PC-9 (cell line): ENCODE measurements around the gene HEXIM1.

Experiments
- EZH2 ChIP-seq: fragments of 200-600 bp; sonication (generic); IDR thresholded peaks from 2 replicates; pipeline ENCODE4 v1.8.0; 2017; ENCODE audit warnings: antibody characterized with exemption, low read depth
- TF ChIP-seq, protein P1 (sequence below): fragments of 200-600 bp; sonication (generic); conservative IDR thresholded peaks from 2 replicates; pipeline ENCODE4 v1.6.1; 2017; ENCODE audit warnings: mixed run types, antibody characterized with exemption, mild to moderate bottlenecking, moderate library complexity

DNA sequence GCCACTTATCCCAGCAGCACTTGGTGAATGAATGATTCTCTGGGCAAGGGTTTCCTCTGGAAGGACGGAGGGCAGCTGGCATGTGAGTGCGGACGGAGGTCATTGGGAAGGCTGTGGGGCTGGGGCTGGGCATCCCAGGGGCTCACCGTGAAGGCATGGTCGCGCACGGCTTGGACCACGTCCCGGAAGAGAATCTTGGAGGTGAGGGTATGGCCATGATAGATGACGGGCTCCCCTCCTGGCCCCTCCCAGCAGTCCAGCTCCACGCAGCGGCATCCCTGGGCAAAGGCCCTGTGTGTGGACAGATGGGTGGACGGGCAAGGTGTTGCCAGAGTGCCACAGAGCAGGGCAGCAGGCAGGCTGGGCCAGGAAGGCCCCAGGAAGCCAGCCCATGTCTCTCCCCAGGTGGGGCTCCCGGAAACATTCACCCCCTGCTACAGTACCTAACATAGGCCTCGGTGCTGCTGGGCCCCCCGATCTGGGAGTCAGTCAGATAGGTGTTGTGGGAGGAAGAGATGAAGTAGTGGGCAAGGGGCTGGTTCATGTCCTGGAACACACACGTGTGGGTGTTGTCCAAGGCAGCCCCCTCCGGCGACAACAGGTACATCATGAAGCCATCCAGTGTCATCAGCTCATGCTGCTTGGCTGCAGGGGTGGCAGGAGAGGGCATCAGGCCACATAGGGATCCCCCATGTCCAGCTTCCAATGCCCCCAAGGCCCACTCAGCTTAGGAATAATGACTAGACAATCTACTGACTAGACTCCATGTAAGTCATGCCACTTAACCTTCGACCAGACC lies 30.2 kb upstream of the HEXIM1 start:
- TF ChIP-seq EZH2: no peak
- TF ChIP-seq, protein P1, sequence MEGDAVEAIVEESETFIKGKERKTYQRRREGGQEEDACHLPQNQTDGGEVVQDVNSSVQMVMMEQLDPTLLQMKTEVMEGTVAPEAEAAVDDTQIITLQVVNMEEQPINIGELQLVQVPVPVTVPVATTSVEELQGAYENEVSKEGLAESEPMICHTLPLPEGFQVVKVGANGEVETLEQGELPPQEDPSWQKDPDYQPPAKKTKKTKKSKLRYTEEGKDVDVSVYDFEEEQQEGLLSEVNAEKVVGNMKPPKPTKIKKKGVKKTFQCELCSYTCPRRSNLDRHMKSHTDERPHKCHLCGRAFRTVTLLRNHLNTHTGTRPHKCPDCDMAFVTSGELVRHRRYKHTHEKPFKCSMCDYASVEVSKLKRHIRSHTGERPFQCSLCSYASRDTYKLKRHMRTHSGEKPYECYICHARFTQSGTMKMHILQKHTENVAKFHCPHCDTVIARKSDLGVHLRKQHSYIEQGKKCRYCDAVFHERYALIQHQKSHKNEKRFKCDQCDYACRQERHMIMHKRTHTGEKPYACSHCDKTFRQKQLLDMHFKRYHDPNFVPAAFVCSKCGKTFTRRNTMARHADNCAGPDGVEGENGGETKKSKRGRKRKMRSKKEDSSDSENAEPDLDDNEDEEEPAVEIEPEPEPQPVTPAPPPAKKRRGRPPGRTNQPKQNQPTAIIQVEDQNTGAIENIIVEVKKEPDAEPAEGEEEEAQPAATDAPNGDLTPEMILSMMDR: no peak
